A549 (cell line): ENCODE data around the gene CERS4. TPM values are rescaled to one million over a fixed set of nuclear protein-coding genes. Genes with fewer than 3 reads are reported as not detected.

Experiments used
- ATAC-seq, 2 experiments: fragments of 200-7000 bp in 1 of 2; fragments of >200 bp in 1 of 2; cut with Nextera tagmentation in 1 of 2; cut with Tn5 transposase in 1 of 2; 3 replicates each; pipeline versions ENCODE4 v1.8.0 to v1.9.1; 2018 to 2020; ENCODE audit warnings: mild to moderate bottlenecking in 1 of 2, moderate library complexity in 1 of 2
- CTCF ChIA-PET: fragments of 300-600 bp; sonication (Branson Sonifier 250); formaldehyde crosslinking; extraction: SDS; loops from one replicate; lab custom pipeline; 2021; ENCODE audit warnings: antibody characterized with exemption, inconsistent platforms; lab: Yijun Ruan, JAX
- POLR2A ChIA-PET: fragments of 350-600 bp; formaldehyde crosslinking; extraction: SDS; loops from one replicate; lab custom pipeline; 2021; ENCODE audit warnings: antibody characterized with exemption, inconsistent platforms; lab: Yijun Ruan, JAX
- DNase-seq, 2 experiments: peaks; one replicate each; pipeline versions ENCODE4 v3.0.0 to v3.0.0-alpha.2; 2011 to 2016; ENCODE audit warnings: low read depth in 1 of 2, low spot score in 1 of 2
- FAIRE-seq: peaks from 2 replicates; lab custom pipeline; 2011; peaks lifted over from hg19 to GRCh38; lab: Jason Lieb, UNC
- H3K27ac ChIP-seq, 2 experiments: fragments of >200 bp; sonication (Bioruptor Twin); formaldehyde crosslinking; 3 replicates each; pipeline ENCODE4 v1.5.1; 2016 to 2017
- H3K4me1 ChIP-seq: fragments of >200 bp; sonication (Bioruptor Twin); formaldehyde crosslinking; 3 replicates; pipeline ENCODE4 v1.6.1; 2016
- H3K4me2 ChIP-seq: fragments of >200 bp; sonication (Bioruptor Twin); formaldehyde crosslinking; 3 replicates; pipeline ENCODE4 v1.6.1; 2016
- H3K4me3 ChIP-seq: fragments of >200 bp; sonication (Bioruptor Twin); formaldehyde crosslinking; 3 replicates; pipeline ENCODE4 v1.5.1; 2016
- H3K9me3 ChIP-seq: fragments of >200 bp; sonication (Bioruptor Twin); formaldehyde crosslinking; 3 replicates; pipeline ENCODE4 v1.6.1; 2016
- ATOH8 ChIP-seq: fragments of 250-450 bp; sonication (Bioruptor Pico); IDR thresholded peaks from 2 replicates; pipeline ENCODE4 v1.5.0; 2020; ENCODE audit warnings: low read depth, mild to moderate bottlenecking, moderate library complexity
- BHLHE40 ChIP-seq: IDR thresholded peaks from 2 replicates; pipeline ENCODE4 v1.6.1; 2012; ENCODE audit warnings: low read depth, low read length, inconsistent platforms
- EHMT2 ChIP-seq: fragments of 200-600 bp; sonication (generic); IDR thresholded peaks from 2 replicates; pipeline ENCODE4 v1.6.1; 2016; ENCODE audit warnings: antibody characterized with exemption, low read depth, mild to moderate bottlenecking, moderate library complexity
- ESRRA ChIP-seq: fragments of 150-350 bp; IDR thresholded peaks from 2 replicates; pipeline ENCODE4 v1.6.1; 2014; ENCODE audit warnings: mild to moderate bottlenecking, low read length, borderline replicate concordance
- FOSL2 ChIP-seq, 2 experiments: fragments of 450-650 bp in 1 of 2; fragments of >200 bp in 1 of 2; sonication (Bioruptor Twin) in 1 of 2; formaldehyde crosslinking; IDR thresholded peaks; 2 replicates each; pipeline versions ENCODE4 v1.5.0 to v1.6.1; 2016 to 2020; ENCODE audit warnings: mild to moderate bottlenecking in 1 of 2, moderate library complexity in 1 of 2
- HDAC2 ChIP-seq: fragments of 200-600 bp; sonication (generic); IDR thresholded peaks from 2 replicates; pipeline ENCODE4 v1.6.1; 2016
- JUN ChIP-seq, 2 experiments: fragments of >200 bp; sonication (Bioruptor Twin); formaldehyde crosslinking; IDR thresholded peaks; 2 replicates in 1 of 2; 3 replicates in 1 of 2; pipeline ENCODE4 v1.6.1; 2016 to 2017
- JUNB ChIP-seq: fragments of >200 bp; sonication (Bioruptor Twin); formaldehyde crosslinking; IDR thresholded peaks from 2 replicates; pipeline ENCODE4 v1.6.1; 2016
- MAFK ChIP-seq: fragments of 450-650 bp; IDR thresholded peaks from 2 replicates; pipeline ENCODE4 v1.6.1; 2014; ENCODE audit not compliant: partially characterized antibody
- PHF8 ChIP-seq: fragments of 200-600 bp; sonication (generic); IDR thresholded peaks from 2 replicates; pipeline ENCODE4 v1.6.1; 2016; ENCODE audit warnings: low read depth, mild to moderate bottlenecking, antibody characterized with exemption, moderate library complexity, borderline replicate concordance
- SMC3 ChIP-seq: fragments of >200 bp; sonication (Bioruptor Twin); formaldehyde crosslinking; IDR thresholded peaks from 3 replicates; pipeline ENCODE4 v1.6.1; 2018; ENCODE audit warnings: inconsistent platforms
- SREBF2 ChIP-seq: fragments of 450-650 bp; IDR thresholded peaks from 2 replicates; pipeline ENCODE4 v1.6.1; 2014; ENCODE audit warnings: mild to moderate bottlenecking, moderate library complexity
- TP53 ChIP-seq: fragments of 250-450 bp; sonication (Bioruptor Pico); IDR thresholded peaks from 2 replicates; pipeline ENCODE4 v1.5.0; 2021; ENCODE audit warnings: mild to moderate bottlenecking, moderate library complexity
- USF2 ChIP-seq: fragments of 450-650 bp; IDR thresholded peaks from 2 replicates; pipeline ENCODE4 v1.6.1; 2014; ENCODE audit warnings: antibody characterized with exemption
- ZC3H11A ChIP-seq: fragments of 450-650 bp; IDR thresholded peaks from 2 replicates; pipeline ENCODE4 v1.6.1; 2014; ENCODE audit warnings: antibody characterized with exemption, mild to moderate bottlenecking
- ZFP36 ChIP-seq: fragments of 450-650 bp; IDR thresholded peaks from 2 replicates; pipeline ENCODE4 v1.6.1; 2014; ENCODE audit warnings: borderline replicate concordance; ENCODE audit not compliant: partially characterized antibody
- WGBS: methylation state at CpG from one replicate; pipeline ENCODE4 v1.1.6; 2017; ENCODE audit errors: missing lambda C conversion rate; 5-methylcytosine and 5-hydroxymethylcytosine counted together
- polyA plus RNA-seq, 4 experiments: library from polyadenylated mRNA; depleted of rRNA in 3 of 4; stranded (reverse); fragments of >200 nt; fragmentation: RNase III in 1 of 4; extraction: RNeasy Plus Mini Kit Qiagen cat#74134 plus additional on column Dnase treatment in 1 of 4; gene quantifications; 2 replicates in 3 of 4; 3 replicates in 1 of 4; pipeline ENCODE4 v1.2.3, GENCODE V29; 2011 to 2017
- TF ChIP-seq, protein P1 (sequence below): IDR thresholded peaks from 2 replicates; pipeline ENCODE4 v1.6.1; 2012

The CERS4 gene
- polyA plus RNA-seq, 2 of the 4 experiments (the other 2 are of a cell fraction) = 2.1 to 5.0 TPM

GRCh38 chr19:8240274-8241229, 31.4 kb downstream of the CERS4 start:
- POLR2A ChIA-PET = interaction anchor here (0.6 kb wide), 1 partner anchor 13 kb away, joined by 3 read pairs; no protein-coding TSS in a partner anchor
- H3K4me1 ChIP-seq = no peaks in the 10 kb centered on the region
- H3K4me3 ChIP-seq = no peak overlapping the region
- no peak for FAIRE-seq
- peak overlapping the region; percentile 33; the same call in 2 of the 3 replicates for H3K4me2 ChIP-seq
- peaks cover 5% of the 10 kb centered on the region; the same call in 2 of the 3 replicates for H3K9me3 ChIP-seq
- peak; percentile 86 for TF ChIP-seq USF2
- TF ChIP-seq ESRRA = no peak
- TF ChIP-seq FOSL2 (IDR thresholded peaks at IDR 0.05) = no peak
- peak; percentile 47 for TF ChIP-seq FOSL2 (CRISPR knock-in tag; IDR thresholded peaks at IDR 0.05)
- TF ChIP-seq, all 56 proteins: peak for 2
- WGBS = 44% methylated on average over 13 of the region's 17 CpGs
- peak in 1 of 2 experiments; percentile 51 for DNase-seq
- CTCF ChIA-PET = interaction anchor here (0.6 to 1.5 kb wide), 3 partner anchors 12 to 296 kb away, joined by 3 to 7 read pairs (median 3); no protein-coding TSS in a partner anchor
- peak overlapping the region in 1 of 2 experiments; percentile 54; a peak in 2 of 6 replicates for H3K27ac ChIP-seq
- ATAC-seq = peak; percentile 37 to 47; a peak in 3 of 6 replicates

DNA sequence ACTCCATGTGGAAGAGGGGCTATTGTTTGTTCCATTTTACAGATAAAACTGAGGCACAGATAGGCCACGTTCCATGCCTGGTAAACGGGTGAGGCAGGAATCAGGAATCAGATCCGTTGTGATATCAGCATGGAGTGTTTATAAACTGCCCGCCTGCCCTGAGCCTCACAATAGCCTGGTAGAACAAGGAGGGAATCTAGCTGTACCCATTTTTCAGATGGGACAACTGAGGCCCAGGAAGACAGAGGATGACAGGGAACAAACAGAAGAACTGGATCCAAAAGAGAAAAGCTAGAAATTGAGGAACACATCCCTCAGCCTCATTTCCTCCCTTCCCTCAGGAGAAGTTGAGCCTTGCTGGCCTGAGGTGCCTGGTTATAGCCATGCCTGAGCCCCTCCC, 32.5 kb downstream of the CERS4 start:
- no peak overlapping the region for H3K27ac ChIP-seq
- no peak for TF ChIP-seq HDAC2
- no peak for TF ChIP-seq BHLHE40
- no peak for TF ChIP-seq PHF8
- no peak for TF ChIP-seq JUN (IDR thresholded peaks at IDR 0.05)
- TF ChIP-seq EHMT2 = no peak
- TF ChIP-seq SREBF2 = no peak
- TF ChIP-seq ZFP36 = no peak
- TF ChIP-seq FOSL2 (IDR thresholded peaks at IDR 0.05) = no peak
- no peak for TF ChIP-seq FOSL2 (CRISPR knock-in tag; IDR thresholded peaks at IDR 0.05)
- TF ChIP-seq ZC3H11A = no peak
- TF ChIP-seq MAFK = no peak
- TF ChIP-seq ATOH8 = no peak
- TF ChIP-seq SMC3 = no peak
- ATAC-seq (no peak), FAIRE-seq (no peak), DNase-seq (no peak)
- ChIA-PET CTCF (interaction anchor here (0.7 to 1.5 kb wide), 4 partner anchors 11 to 295 kb away, joined by 3 to 7 read pairs (median 4); no protein-coding TSS in a partner anchor), POLR2A (no interaction called here)
- 65% methylated on average over 4 of the region's 4 CpGs for WGBS
- H3K9me3 ChIP-seq = peaks cover 5% of the 10 kb centered on the region; the same call in 2 of the 3 replicates
- H3K4me2 ChIP-seq = no peak overlapping the region
- H3K4me3 ChIP-seq = no peak overlapping the region
- no peaks in the 10 kb centered on the region for H3K4me1 ChIP-seq

DNA sequence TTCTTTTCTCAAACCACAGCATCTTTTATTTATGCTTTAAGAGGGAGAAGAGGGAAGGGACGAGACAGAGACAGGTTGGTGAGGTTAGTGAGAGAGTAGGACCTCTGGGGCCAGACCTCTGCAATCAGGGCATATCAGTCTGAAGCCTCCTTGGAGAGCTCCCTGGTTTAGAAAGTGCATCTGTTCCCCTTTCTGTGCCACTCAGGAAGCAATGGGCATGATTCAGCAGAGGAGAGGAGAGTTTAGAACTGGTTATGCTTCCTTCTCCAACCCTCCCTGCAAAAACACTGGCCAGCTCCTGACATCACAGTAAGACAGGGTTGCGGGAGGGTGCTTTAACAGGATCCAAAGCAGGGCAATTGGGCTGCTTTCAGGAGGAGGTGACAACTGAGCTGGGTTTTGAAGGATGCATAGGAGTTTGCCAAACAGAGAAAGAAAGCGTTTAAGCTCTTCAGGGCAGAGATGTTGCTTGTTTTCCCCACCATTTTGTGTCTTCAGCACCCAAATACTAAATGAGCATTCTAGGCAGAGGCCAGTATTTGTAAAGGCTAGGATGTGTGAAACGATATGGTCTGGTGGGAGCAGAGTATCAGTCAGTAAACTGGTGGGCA, 33.1 kb downstream of the CERS4 start:
- CTCF ChIA-PET = interaction anchor here (0.6 to 1.5 kb wide), 5 partner anchors 10 to 295 kb away, joined by 3 to 7 read pairs (median 3); no protein-coding TSS in a partner anchor
- Histone ChIP-seq H3K4me1 (no peaks in the 10 kb centered on the region), H3K4me3 (no peak overlapping the region), H3K4me2 (no peak overlapping the region), H3K9me3 (peaks cover 5% of the 10 kb centered on the region; the same call in 2 of the 3 replicates)
- FAIRE-seq = no peak
- ATAC-seq = no peak
- POLR2A ChIA-PET = no interaction called here
- DNase-seq = no peak
- no peak for TF ChIP-seq HDAC2
- TF ChIP-seq, protein P1, sequence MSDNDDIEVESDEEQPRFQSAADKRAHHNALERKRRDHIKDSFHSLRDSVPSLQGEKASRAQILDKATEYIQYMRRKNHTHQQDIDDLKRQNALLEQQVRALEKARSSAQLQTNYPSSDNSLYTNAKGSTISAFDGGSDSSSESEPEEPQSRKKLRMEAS = no peak
- TF ChIP-seq PHF8 = no peak
- no peak for TF ChIP-seq JUNB
- no peak for TF ChIP-seq BHLHE40
- TF ChIP-seq TP53 (CRISPR knock-in tag) = no peak
- no peak for TF ChIP-seq JUN (IDR thresholded peaks at IDR 0.05)
- TF ChIP-seq, all 56 proteins: peak for 0
- 56% methylated on average over 4 of the region's 4 CpGs for WGBS
- H3K27ac ChIP-seq = no peak overlapping the region
